NCI-H1417 (cell line): ENCODE results near the gene AGFG2.

Experiments used
- DNase-seq, 3 experiments: peaks; one replicate each; lab custom pipeline; 2025; lab: John Stamatoyannopoulos, UW

Gene AGFG2

GRCh38 chr7:100585511-100586265, 46.7 kb downstream of the AGFG2 start, which contains the start of gene LRCH4:
LRCH4 (minus strand) TSS chr7:100586129; CDS start chr7:100586100, 29 bp downstream.
- DNase-seq: peak; percentile 77 to 82 (median 77)

GRCh38 chr7:100586266-100587025, 47.4 kb downstream of the AGFG2 start, which contains the start of gene FBXO24:
FBXO24 (plus strand) TSS chr7:100586328; CDS start chr7:100586626, 298 bp downstream.
- DNase-seq: peak; percentile 99 to 100 (median 100)

GRCh38 chr7:100588438-100588837, 49.4 kb downstream of the AGFG2 start:
- DNase-seq: no peak

- no peak for DNase-seq
These were observed 50.4 kb downstream of the AGFG2 start for GRCh38 chr7:100589341-100589947.

GRCh38 chr7:100590077-100590737, 51.2 kb downstream of the AGFG2 start:
- no peak for DNase-seq

- no peak for DNase-seq
These were observed 52.6 kb downstream of the AGFG2 start for GRCh38 chr7:100591596-100591995.

GRCh38 chr7:100595188-100595587, 56.2 kb downstream of the AGFG2 start:
- no peak for DNase-seq

- no peak for DNase-seq
These were observed 59.4 kb downstream of the AGFG2 start for GRCh38 chr7:100598425-100598824.

- DNase-seq: no peak
These were observed 61.1 kb downstream of the AGFG2 start for GRCh38 chr7:100599911-100600729.

GRCh38 chr7:100600730-100601038, 61.7 kb downstream of the AGFG2 start:
- no peak for DNase-seq

- peak in 2 of 3 experiments; percentile 13 to 56 for DNase-seq
These were observed 64.1 kb downstream of the AGFG2 start for GRCh38 chr7:100602889-100603725.

- DNase-seq: peak in 1 of 3 experiments; percentile 76
These were observed 64.7 kb downstream of the AGFG2 start for GRCh38 chr7:100603726-100604027.

GRCh38 chr7:100604028-100604975, 65.3 kb downstream of the AGFG2 start:
- DNase-seq: peak; percentile 55 to 85 (median 79)

- no peak for DNase-seq
These were observed 66.2 kb downstream of the AGFG2 start for GRCh38 chr7:100604976-100605911.

GRCh38 chr7:100606313-100606712, 67.3 kb downstream of the AGFG2 start:
- no peak for DNase-seq

- no peak for DNase-seq
These were observed 68.1 kb downstream of the AGFG2 start for GRCh38 chr7:100607111-100607510.

- DNase-seq: no peak
These were observed 71.0 kb downstream of the AGFG2 start for GRCh38 chr7:100609958-100610357.
